ENCODE data around the gene CACNA2D4.

CACNA2D4 gene

DNA sequence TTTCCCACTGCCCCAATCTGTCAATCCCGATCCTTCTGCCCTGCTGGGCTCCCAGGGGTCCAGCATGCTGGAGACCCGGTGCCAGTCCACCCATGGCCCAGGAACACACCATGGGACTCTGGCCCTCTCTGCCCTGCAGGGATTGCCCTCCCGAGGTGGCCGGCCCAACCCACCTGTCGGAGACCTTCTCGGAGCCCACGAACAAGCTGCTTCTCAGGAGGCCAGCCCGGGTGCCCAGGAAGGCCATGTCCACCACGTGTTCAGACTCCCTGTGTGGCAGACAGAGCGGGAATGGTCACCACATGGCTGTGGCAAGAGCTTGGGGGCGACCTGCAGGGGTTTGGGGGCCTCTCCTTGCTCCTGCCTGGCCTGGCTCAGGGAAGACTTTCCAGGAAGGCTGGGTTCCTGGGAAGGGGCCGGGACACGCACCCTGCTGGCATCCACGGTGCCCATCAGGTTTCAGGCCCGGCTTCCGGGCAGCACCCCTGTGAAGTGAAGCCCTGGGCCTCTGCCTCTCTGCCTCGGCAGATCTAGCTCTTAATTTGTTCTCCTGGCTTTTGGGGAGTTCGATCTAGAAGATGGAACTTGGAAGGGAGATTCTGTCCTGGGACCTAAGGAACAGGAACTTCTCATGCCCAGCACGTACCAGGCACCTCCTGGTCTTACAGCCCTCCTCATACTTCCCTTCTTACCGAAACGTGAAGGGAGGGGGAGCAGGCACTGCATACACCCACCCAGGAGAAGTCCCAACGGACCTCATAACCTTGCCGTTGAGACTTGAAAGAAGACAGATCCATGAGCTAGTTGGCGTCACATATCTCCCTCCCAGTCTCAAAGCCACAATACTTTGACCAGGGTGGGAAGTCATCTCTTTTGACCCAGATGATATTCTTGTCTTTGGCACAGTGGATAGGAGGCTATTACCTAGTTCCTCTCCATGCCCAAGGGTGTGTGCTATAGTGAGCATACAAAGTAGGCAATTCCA, 71.7 kb downstream of the CACNA2D4 start:
- Histone ChIP-seq H3K9ac (ENCODE audit: low read length) (no peak overlapping the region), H3K4me1 (ENCODE audit: control insufficient read depth, insufficient read depth, low read length) (no peaks in the 10 kb centered on the region), H3K9me3 (ENCODE audit: control insufficient read depth, low read length) (no peaks in the 10 kb centered on the region), H3K36me3 (ENCODE audit: control insufficient read depth, insufficient read depth, low read length, severe bottlenecking) (no peaks in the 10 kb centered on the region), H3K27me3 (replicated peaks; ENCODE audit: control insufficient read depth, insufficient read depth, low read length) (peaks cover 56% of the 10 kb centered on the region), H3K4me3 (ENCODE audit: low read length) (no peak overlapping the region)
- DNase-seq (ENCODE audit: low read depth), result no peak

GRCh38 chr12:1845886-1846285, 72.6 kb downstream of the CACNA2D4 start:
- peaks cover 64% of the 10 kb centered on the region for H3K27me3 ChIP-seq (replicated peaks; ENCODE audit: control insufficient read depth, insufficient read depth, low read length)
- H3K4me3 ChIP-seq (ENCODE audit: low read length), result no peak overlapping the region
- H3K4me1 ChIP-seq (ENCODE audit: control insufficient read depth, insufficient read depth, low read length), result no peaks in the 10 kb centered on the region
- H3K36me3 ChIP-seq (ENCODE audit: control insufficient read depth, insufficient read depth, low read length, severe bottlenecking), result no peaks in the 10 kb centered on the region
- no peak for DNase-seq (ENCODE audit: low read depth)
- H3K9ac ChIP-seq (ENCODE audit: low read length), result no peak overlapping the region
- no peaks in the 10 kb centered on the region for H3K9me3 ChIP-seq (ENCODE audit: control insufficient read depth, low read length)

DNA sequence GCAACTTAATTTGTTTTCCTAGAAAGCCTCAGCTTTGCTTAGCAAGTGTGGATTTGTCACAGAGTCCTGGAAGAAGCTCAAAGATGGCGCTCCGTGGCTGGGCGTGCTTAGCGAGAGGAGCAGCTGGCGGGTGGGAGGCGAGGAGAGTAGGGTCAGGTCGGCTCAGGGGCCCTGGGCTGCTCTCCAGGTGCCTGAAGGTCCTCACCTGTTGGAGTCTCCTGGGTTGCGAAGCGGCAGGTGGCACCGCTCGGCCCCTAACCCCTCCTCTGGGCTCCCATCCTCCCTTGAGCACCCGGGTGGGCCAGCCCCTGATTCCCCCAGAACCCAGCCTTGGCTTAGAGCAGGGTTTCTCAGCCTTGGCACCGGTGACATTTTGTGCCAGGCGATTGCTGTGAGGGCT, 73.0 kb downstream of the CACNA2D4 start:
- Histone ChIP-seq H3K4me1 (ENCODE audit: control insufficient read depth, insufficient read depth, low read length) (no peaks in the 10 kb centered on the region), H3K27me3 (replicated peaks; ENCODE audit: control insufficient read depth, insufficient read depth, low read length) (peaks cover 67% of the 10 kb centered on the region), H3K9me3 (ENCODE audit: control insufficient read depth, low read length) (no peaks in the 10 kb centered on the region), H3K4me3 (ENCODE audit: low read length) (no peak overlapping the region), H3K36me3 (ENCODE audit: control insufficient read depth, insufficient read depth, low read length, severe bottlenecking) (no peaks in the 10 kb centered on the region), H3K9ac (ENCODE audit: low read length) (no peak overlapping the region)
- DNase-seq (ENCODE audit: low read depth), result no peak

- DNase-seq (ENCODE audit: low read depth), result no peak
- Histone ChIP-seq H3K36me3 (ENCODE audit: control insufficient read depth, insufficient read depth, low read length, severe bottlenecking) (no peaks in the 10 kb centered on the region), H3K4me3 (ENCODE audit: low read length) (no peak overlapping the region), H3K27me3 (replicated peaks; ENCODE audit: control insufficient read depth, insufficient read depth, low read length) (peaks cover 69% of the 10 kb centered on the region), H3K9me3 (ENCODE audit: control insufficient read depth, low read length) (no peaks in the 10 kb centered on the region), H3K9ac (ENCODE audit: low read length) (no peak overlapping the region), H3K4me1 (ENCODE audit: control insufficient read depth, insufficient read depth, low read length) (no peaks in the 10 kb centered on the region)
These were observed 73.6 kb downstream of the CACNA2D4 start for GRCh38 chr12:1844661-1845409.

DNA sequence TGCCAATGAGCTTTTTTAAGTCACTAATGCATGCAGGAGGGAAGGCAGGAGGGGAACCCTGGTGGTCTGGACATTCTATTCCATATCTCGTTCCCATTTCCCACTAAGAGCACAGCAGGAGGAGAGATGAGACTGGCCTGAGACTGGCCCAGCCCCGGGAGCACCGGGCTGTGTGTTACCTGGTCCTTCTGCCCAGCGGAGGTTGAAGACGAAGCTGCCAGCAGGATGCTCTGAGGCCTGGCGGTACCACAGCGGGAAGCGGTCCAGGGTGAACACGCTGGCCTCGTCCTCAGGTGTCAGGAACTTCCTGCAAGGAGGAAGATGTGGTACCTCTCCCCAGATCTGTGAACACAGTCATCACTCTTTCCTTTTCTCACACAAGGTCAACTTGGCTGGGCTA, 74.2 kb downstream of the CACNA2D4 start:
- Histone ChIP-seq H3K4me1 (ENCODE audit: control insufficient read depth, insufficient read depth, low read length) (no peaks in the 10 kb centered on the region), H3K9ac (ENCODE audit: low read length) (no peak overlapping the region), H3K27me3 (replicated peaks; ENCODE audit: control insufficient read depth, insufficient read depth, low read length) (peaks cover 76% of the 10 kb centered on the region), H3K9me3 (ENCODE audit: control insufficient read depth, low read length) (no peaks in the 10 kb centered on the region), H3K36me3 (ENCODE audit: control insufficient read depth, insufficient read depth, low read length, severe bottlenecking) (no peaks in the 10 kb centered on the region), H3K4me3 (ENCODE audit: low read length) (no peak overlapping the region)
- DNase-seq (ENCODE audit: low read depth), result no peak

DNA sequence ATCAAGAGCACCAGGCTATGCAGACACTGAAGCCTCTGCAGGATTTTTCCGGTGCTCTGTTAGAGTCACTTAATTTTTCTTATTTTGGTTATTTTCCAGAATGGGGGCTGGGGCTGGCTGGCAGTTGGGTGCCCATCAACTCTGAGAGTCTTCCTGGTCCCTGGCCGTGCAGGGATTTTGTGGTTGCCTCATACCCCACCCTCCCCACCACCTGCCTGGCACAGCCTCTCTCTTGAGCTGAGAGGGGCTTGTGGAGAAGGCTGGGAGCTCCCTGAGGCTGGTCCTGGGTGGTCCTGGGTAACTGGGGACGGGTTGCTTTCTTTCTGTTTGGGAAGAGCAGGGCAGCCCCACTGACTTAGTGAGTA, 74.8 kb downstream of the CACNA2D4 start:
- no peaks in the 10 kb centered on the region for H3K36me3 ChIP-seq (ENCODE audit: control insufficient read depth, insufficient read depth, low read length, severe bottlenecking)
- H3K9me3 ChIP-seq (ENCODE audit: control insufficient read depth, low read length), result no peaks in the 10 kb centered on the region
- H3K4me1 ChIP-seq (ENCODE audit: control insufficient read depth, insufficient read depth, low read length), result no peaks in the 10 kb centered on the region
- no peak for DNase-seq (ENCODE audit: low read depth)
- H3K27me3 ChIP-seq (replicated peaks; ENCODE audit: control insufficient read depth, insufficient read depth, low read length), result peaks cover 77% of the 10 kb centered on the region
- H3K4me3 ChIP-seq (ENCODE audit: low read length), result no peak overlapping the region
- no peak overlapping the region for H3K9ac ChIP-seq (ENCODE audit: low read length)

- H3K36me3 ChIP-seq (ENCODE audit: control insufficient read depth, insufficient read depth, low read length, severe bottlenecking), result no peaks in the 10 kb centered on the region
- no peak for DNase-seq (ENCODE audit: low read depth)
- no peaks in the 10 kb centered on the region for H3K4me1 ChIP-seq (ENCODE audit: control insufficient read depth, insufficient read depth, low read length)
- H3K4me3 ChIP-seq (ENCODE audit: low read length), result no peak overlapping the region
- H3K9ac ChIP-seq (ENCODE audit: low read length), result no peak overlapping the region
- no peaks in the 10 kb centered on the region for H3K9me3 ChIP-seq (ENCODE audit: control insufficient read depth, low read length)
- peaks cover 80% of the 10 kb centered on the region for H3K27me3 ChIP-seq (replicated peaks; ENCODE audit: control insufficient read depth, insufficient read depth, low read length)
These were observed 75.4 kb downstream of the CACNA2D4 start for GRCh38 chr12:1842905-1843640.

DNA sequence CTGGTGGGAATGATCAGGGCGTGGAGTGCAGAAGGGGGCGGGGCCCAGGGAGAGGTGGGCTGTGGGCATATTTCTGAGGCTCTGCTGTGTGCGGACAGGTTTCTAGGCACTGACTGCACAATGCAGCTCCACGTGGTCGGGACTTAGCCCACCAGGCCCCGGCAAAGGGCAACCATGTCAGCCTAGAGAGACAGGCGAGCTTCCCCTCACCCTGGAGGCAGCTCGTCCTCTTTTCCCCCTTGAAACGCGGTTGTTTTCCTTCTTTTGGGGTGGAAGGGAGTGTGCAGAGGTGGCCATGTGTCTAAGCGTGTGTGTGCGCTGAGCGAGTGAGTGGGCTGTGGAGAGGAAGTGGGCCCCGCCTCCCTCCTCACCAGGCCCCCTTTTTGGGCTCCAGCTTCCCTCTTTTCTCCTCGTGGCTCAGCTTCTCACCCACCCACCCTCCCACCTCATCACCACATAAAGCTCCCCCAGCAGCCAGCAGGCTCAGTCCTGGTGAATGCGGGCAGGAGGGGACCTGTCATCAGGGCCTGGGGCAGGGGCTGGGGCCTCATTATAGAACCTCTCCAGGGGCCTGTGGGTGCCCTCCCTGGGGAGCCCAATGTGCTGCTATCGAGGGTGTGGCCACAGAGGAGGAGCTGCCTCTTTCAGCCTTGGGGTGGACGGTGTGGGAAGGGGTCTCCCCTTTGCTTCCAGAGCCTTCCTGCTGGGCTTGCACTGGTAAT, 76.1 kb downstream of the CACNA2D4 start:
- Histone ChIP-seq H3K9ac (ENCODE audit: low read length) (no peak overlapping the region), H3K4me1 (ENCODE audit: control insufficient read depth, insufficient read depth, low read length) (no peaks in the 10 kb centered on the region), H3K4me3 (ENCODE audit: low read length) (no peak overlapping the region), H3K36me3 (ENCODE audit: control insufficient read depth, insufficient read depth, low read length, severe bottlenecking) (no peaks in the 10 kb centered on the region), H3K9me3 (ENCODE audit: control insufficient read depth, low read length) (no peaks in the 10 kb centered on the region), H3K27me3 (replicated peaks; ENCODE audit: control insufficient read depth, insufficient read depth, low read length) (peaks cover 75% of the 10 kb centered on the region)
- DNase-seq (ENCODE audit: low read depth), result no peak

DNA sequence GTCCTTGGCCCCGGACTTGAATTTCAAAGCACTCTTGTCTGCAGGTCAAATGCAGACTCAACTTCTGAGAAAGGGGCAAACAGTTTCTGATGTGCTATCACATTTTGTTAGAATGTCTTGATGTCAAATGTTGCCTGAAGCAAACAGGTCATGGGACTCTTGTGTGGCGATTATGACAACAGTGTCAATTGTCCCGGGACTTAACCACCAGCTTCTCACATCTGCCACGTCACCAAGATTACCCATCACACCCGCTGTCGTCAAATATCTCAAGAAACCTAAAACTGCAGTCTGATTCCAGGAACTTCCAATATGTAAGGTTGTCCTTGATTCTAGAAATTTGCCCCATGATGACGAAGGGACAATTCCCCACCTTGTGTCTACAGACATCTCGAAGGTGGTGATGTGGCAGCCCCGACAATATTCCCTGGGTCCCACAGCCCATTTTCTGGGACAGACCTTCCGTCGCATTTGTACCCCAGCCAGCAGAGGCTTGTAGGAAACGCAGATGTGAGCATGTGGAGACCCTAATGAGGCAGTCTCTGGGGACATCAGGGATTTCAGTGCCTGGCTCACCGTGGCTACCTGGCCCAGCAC, 76.8 kb downstream of the CACNA2D4 start:
- Histone ChIP-seq H3K9me3 (ENCODE audit: control insufficient read depth, low read length) (no peaks in the 10 kb centered on the region), H3K9ac (ENCODE audit: low read length) (no peak overlapping the region), H3K27me3 (replicated peaks; ENCODE audit: control insufficient read depth, insufficient read depth, low read length) (peaks cover 71% of the 10 kb centered on the region), H3K36me3 (ENCODE audit: control insufficient read depth, insufficient read depth, low read length, severe bottlenecking) (no peaks in the 10 kb centered on the region), H3K4me1 (ENCODE audit: control insufficient read depth, insufficient read depth, low read length) (no peaks in the 10 kb centered on the region), H3K4me3 (ENCODE audit: low read length) (no peak overlapping the region)
- no peak for DNase-seq (ENCODE audit: low read depth)

DNA sequence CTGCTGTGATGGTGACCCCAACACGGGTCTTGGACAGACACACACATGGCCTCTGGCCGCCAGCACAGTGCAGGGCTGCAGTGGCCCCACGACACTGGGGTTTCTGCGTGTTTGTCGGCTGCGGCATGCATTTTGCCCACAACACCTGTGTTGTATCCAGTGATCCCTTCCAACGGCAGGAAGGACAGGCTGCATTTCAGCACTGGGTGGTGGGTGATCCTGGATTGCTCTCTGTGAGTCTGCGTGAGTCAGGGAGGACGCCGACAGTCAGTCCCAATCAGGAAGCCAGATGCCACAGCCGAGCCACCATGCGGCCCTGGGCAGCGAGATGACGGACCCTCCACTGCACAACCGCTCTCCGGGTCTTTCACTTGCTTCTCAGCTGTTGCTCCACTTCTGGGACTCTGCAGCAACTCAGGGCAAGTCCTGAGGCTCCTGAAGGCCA, 77.4 kb downstream of the CACNA2D4 start:
- Histone ChIP-seq H3K36me3 (ENCODE audit: control insufficient read depth, insufficient read depth, low read length, severe bottlenecking) (no peaks in the 10 kb centered on the region), H3K9ac (ENCODE audit: low read length) (no peak overlapping the region), H3K4me1 (ENCODE audit: control insufficient read depth, insufficient read depth, low read length) (no peaks in the 10 kb centered on the region), H3K4me3 (ENCODE audit: low read length) (no peak overlapping the region), H3K27me3 (replicated peaks; ENCODE audit: control insufficient read depth, insufficient read depth, low read length) (peaks cover 65% of the 10 kb centered on the region), H3K9me3 (ENCODE audit: control insufficient read depth, low read length) (no peaks in the 10 kb centered on the region)
- DNase-seq (ENCODE audit: low read depth), result no peak
